Heart right ventricle (tissue), 16 donors: ENCODE data around the gene TMEM11. TPM values are rescaled to one million over a fixed set of nuclear protein-coding genes. Genes with fewer than 3 reads are reported as not detected.

Experiments used
- ATAC-seq, 8 donors: fragments of 200-7000 bp; cut with Tn5 transposase; one replicate each; pipeline ENCODE4 v1.9.1; 2020; ENCODE audit warnings: mild to moderate bottlenecking in 8 of 8, moderate library complexity in 8 of 8, moderate number of reproducible peaks in 1 of 8
- DNase-seq, 2 donors: peaks; one replicate each; pipeline ENCODE4 v3.0.0-alpha.2; 2020
- H3K27ac ChIP-seq, 10 donors: fragments of 200-600 bp; sonication (generic) in 2 of 10; one replicate each; pipeline versions ENCODE4 v1.5.0 to v1.8.0; 2020 to 2022; ENCODE audit warnings: mild to moderate bottlenecking in 3 of 10
- H3K27me3 ChIP-seq, 7 donors: fragments of 200-600 bp; one replicate each; pipeline ENCODE4 v1.8.0; 2021 to 2022; ENCODE audit warnings: mild to moderate bottlenecking in 2 of 7
- H3K36me3 ChIP-seq, 9 donors: fragments of 200-600 bp; sonication (generic) in 1 of 9; one replicate each; pipeline versions ENCODE4 v1.5.0 to v1.8.0; 2020 to 2022; ENCODE audit warnings: mild to moderate bottlenecking in 2 of 9
- H3K4me1 ChIP-seq, 9 donors: fragments of 200-600 bp; sonication (generic) in 1 of 9; one replicate each; pipeline versions ENCODE4 v1.5.0 to v1.8.0; 2020 to 2022; ENCODE audit warnings: mild to moderate bottlenecking in 4 of 9
- H3K4me3 ChIP-seq, 10 donors: fragments of 200-600 bp; sonication (generic) in 2 of 10; one replicate each; pipeline versions ENCODE4 v1.5.0 to v1.8.0; 2020 to 2022; ENCODE audit warnings: mild to moderate bottlenecking in 7 of 10, moderate library complexity in 2 of 10
- H3K9me3 ChIP-seq, 11 donors: fragments of 200-600 bp in 10 of 11; sonication (generic) in 2 of 11; one replicate each; pipeline versions ENCODE4 v1.5.0 to v1.8.0; 2013 to 2022; ENCODE audit warnings: mild to moderate bottlenecking in 2 of 11, control low read depth in 1 of 11, moderate library complexity in 1 of 11
- CTCF ChIP-seq, 9 donors: fragments of 200-600 bp; sonication (generic) in 2 of 9; IDR thresholded peaks; one replicate each; pipeline versions ENCODE4 v1.5.0 to v1.8.0; 2021 to 2022; ENCODE audit warnings: antibody characterized with exemption in 9 of 9, mild to moderate bottlenecking in 5 of 9, moderate library complexity in 1 of 9
- WGBS, 2 donors: extraction: QIAGEN DNeasy Blood & Tissue Kit; methylation state at CpG; one replicate each; pipeline ENCODE4 v1.1.7; 2013; ENCODE audit warnings: inconsistent platforms in 1 of 2; 5-methylcytosine and 5-hydroxymethylcytosine counted together
- intact Hi-C, 10 donors: fragments of 100-400 bp; cut with DNase I; formaldehyde crosslinking; loops; one replicate each; pipeline versions ENCODE4 v1.11.1 to v1.14.2; 2022
- polyA plus RNA-seq, 2 donors: library from polyadenylated mRNA; stranded (reverse); fragments of 200-250 nt; gene quantifications; one replicate each; pipeline ENCODE4 v1.2.3, GENCODE V29; 2013
- total RNA-seq, 10 donors: library from RNA; stranded (reverse); fragmentation: NEBNext Ultra II Directional in 3 of 10; extraction: Animal tissue kit (Norgen Biotek cat#: 25700) in 3 of 10; gene quantifications; one replicate each; pipeline versions ENCODE4 v1.2.1 to v1.2.4, GENCODE V29; 2021 to 2023
- donor health status: Arrhythmogenic right ventricular cardiomyopathy.
- donor health status: ischemic (EF 13 %, LVEDD 7.1; RV severe dilation, severe dysfunction).
- donor health status: healthy with polysubstance abuse.
- donor health status: DM: no; HTN: yes; CAD: no.
- donor health status: DM: no; HTN: no; CAD: no.
- donor health status: ischemic (EF 25% LVEDD 6.9; RV normal size, moderate dysfunction).
- donor health status: ischemic (EF 25% LVEDD 5.7; RV mildly dilated, moderate dysfunction).
- donor health status: healthy.
- donor health status: DM: yes; HTN: yes; CAD: no.
- donor health status: Ischemic cardiomyopathy.
- donor health status: ischemic (EF 35%, LVEDD 5.7; RV mildly dilated, moderate dysfunction).
- donor health status: nonischemic (EF 11% LVEDD 7.7; RV severe dilation, severe dysfunction).
- donor health status: DM: yes; HTN: yes; CAD: no.
- donor health status: PGD.
- donor health status: ischemic (EF 29% LVEDD 5.4; RV normal size, mild dysfunction).
- donor health status: nonischemic (EF 23%, LVEDD 6.1; RV moderate dilation, normal function).

The TMEM11 gene
- total and polyA plus RNA-seq, 12 donors: 20.8 to 54.1 (median 29.0) TPM

GRCh38 chr17:21189361-21189760, 24.6 kb downstream of the TMEM11 start:
- H3K27me3 ChIP-seq: no peaks in the 10 kb centered on the region
- peaks cover 0 to 72% (median 3%) of the 10 kb centered on the region in 9 donors for H3K36me3 ChIP-seq
- ATAC-seq (peak in 1 of 8 donors; percentile 36), DNase-seq (no peak)
- no peak overlapping the region for H3K4me3 ChIP-seq
- peaks cover 4 to 63% (median 38%) of the 10 kb centered on the region in 9 donors for H3K4me1 ChIP-seq
- no peak for TF ChIP-seq CTCF (IDR thresholded peaks at IDR 0.05)
- intact Hi-C loops: loop anchor here in 1 of 10 donors (10.0 kb wide), 1 partner anchor 55 kb away; no protein-coding TSS in a partner anchor
- H3K9me3 ChIP-seq: no peaks in the 10 kb centered on the region
- 94% methylated on average over 4 of the region's 4 CpGs for WGBS, 2 donors
- H3K27ac ChIP-seq: no peak overlapping the region

- H3K9me3 ChIP-seq: no peaks in the 10 kb centered on the region
- no peak for TF ChIP-seq CTCF (IDR thresholded peaks at IDR 0.05)
- peaks cover 0 to 54% (median 22%) of the 10 kb centered on the region in 9 donors for H3K4me1 ChIP-seq
- H3K27me3 ChIP-seq: no peaks in the 10 kb centered on the region
- DNase-seq (peak in 1 of 2 donors; percentile 29), ATAC-seq (peak in 7 of 8 donors; percentile 36 to 87 (median 74))
- H3K36me3 ChIP-seq: peaks cover 0 to 72% (median 3%) of the 10 kb centered on the region in 9 donors
- WGBS, 2 donors: 65 to 81% methylated on average over 6 of the region's 6 CpGs
- no peak overlapping the region for H3K4me3 ChIP-seq
- intact Hi-C loops: loop anchor here in 1 of 10 donors (10.0 kb wide), 1 partner anchor 52 kb away; no protein-coding TSS in a partner anchor
- H3K27ac ChIP-seq: peak overlapping the region; percentile 20 to 85 (median 63)
Measured at GRCh38 chr17:21186399-21187187, 27.4 kb downstream of the TMEM11 start.

- 91 to 100% methylated on average over 1 of the region's 1 CpG for WGBS, 2 donors
- TF ChIP-seq CTCF (IDR thresholded peaks at IDR 0.05): no peak
- ATAC-seq (no peak), DNase-seq (no peak)
- intact Hi-C loops: loop anchor here in 1 of 10 donors (10.0 kb wide), 1 partner anchor 50 kb away; no protein-coding TSS in a partner anchor
- Histone ChIP-seq H3K4me1 (peaks cover 0 to 45% (median 13%) of the 10 kb centered on the region in 9 donors), H3K27ac (no peak overlapping the region), H3K4me3 (no peak overlapping the region), H3K36me3 (peaks cover 0 to 64% (median 5%) of the 10 kb centered on the region in 9 donors), H3K27me3 (no peaks in the 10 kb centered on the region), H3K9me3 (no peaks in the 10 kb centered on the region)
Measured at GRCh38 chr17:21185061-21185460, 28.9 kb downstream of the TMEM11 start.

GRCh38 chr17:21184570-21184969, 29.4 kb downstream of the TMEM11 start:
- DNase-seq (no peak), ATAC-seq (no peak)
- H3K27me3 ChIP-seq: no peaks in the 10 kb centered on the region
- H3K27ac ChIP-seq: peak overlapping the region in 2 of 10 donors; percentile 17 to 20
- H3K4me3 ChIP-seq: no peak overlapping the region
- 90 to 92% methylated on average over 3 of the region's 3 CpGs for WGBS, 2 donors
- peaks cover 0 to 65% (median 7%) of the 10 kb centered on the region in 9 donors for H3K36me3 ChIP-seq
- no peak for TF ChIP-seq CTCF (IDR thresholded peaks at IDR 0.05)
- H3K9me3 ChIP-seq: no peaks in the 10 kb centered on the region
- intact Hi-C loops: loop anchor here in 1 of 10 donors (10.0 kb wide), 1 partner anchor 50 kb away; no protein-coding TSS in a partner anchor
- H3K4me1 ChIP-seq: peaks cover 0 to 45% (median 13%) of the 10 kb centered on the region in 9 donors
